ENCODE data around the gene HS2ST1.

- no peak for TF ChIP-seq POLR2AphosphoS5 (IDR thresholded peaks at IDR 0.05; ENCODE audit: low read depth)
- TF ChIP-seq CTCF (conservative IDR thresholded peaks at IDR 0.05; ENCODE audit: low read depth in 2 of 2): no peak
- no peak for TF ChIP-seq CREB1 (CRISPR knock-in tag; IDR thresholded peaks at IDR 0.05; ENCODE audit: low read depth)
- no peak for TF ChIP-seq EZH2 (IDR thresholded peaks at IDR 0.05; ENCODE audit: low read depth, unreplicated experiment)
- no peak for TF ChIP-seq REST (IDR thresholded peaks at IDR 0.05; ENCODE audit: unreplicated experiment)
- TF ChIP-seq JUNB (IDR thresholded peaks at IDR 0.05; ENCODE audit: unreplicated experiment): no peak
- TF ChIP-seq STAT1 (IDR thresholded peaks at IDR 0.05; ENCODE audit: unreplicated experiment): no peak
- TF ChIP-seq EZH2phosphoT487 (IDR thresholded peaks at IDR 0.05; ENCODE audit: unreplicated experiment): no peak
- TF ChIP-seq ZNF114 (CRISPR knock-in tag; IDR thresholded peaks at IDR 0.05): no peak
Observed at GRCh38 chr1:86953167-86953566, 38.7 kb downstream of the HS2ST1 start.
